DMS153 treated with DMSO at 0.1 percent for 48 hours (cell line): ENCODE data around the gene STK32B.
"Not testable (repeated sequence)": the region's sequence is repeated elsewhere in the genome, so short reads cannot be mapped to it uniquely, and the experiment has no call there.

ENCODE experiments used
- DNase-seq: peaks from one replicate; lab custom pipeline; 2025; ENCODE audit not compliant: unreplicated experiment; lab: John Stamatoyannopoulos, UW

STK32B gene

GRCh38 chr4:5203309-5203992 lies 152.2 kb downstream of the STK32B start:
- DNase-seq: no peak

- no peak for DNase-seq
Measured at GRCh38 chr4:5203993-5204310, 152.7 kb downstream of the STK32B start.

GRCh38 chr4:5204781-5205180 lies 153.5 kb downstream of the STK32B start:
- peak; percentile 34 for DNase-seq

GRCh38 chr4:5206016-5206790 lies 154.9 kb downstream of the STK32B start:
- DNase-seq: no peak

GRCh38 chr4:5209862-5210261 lies 158.6 kb downstream of the STK32B start:
- no peak for DNase-seq

GRCh38 chr4:5211282-5211839 lies 160.1 kb downstream of the STK32B start:
- DNase-seq: no peak

GRCh38 chr4:5212255-5213013 lies 161.2 kb downstream of the STK32B start:
- peak; percentile 21 for DNase-seq

GRCh38 chr4:5213087-5213595 lies 161.9 kb downstream of the STK32B start:
- DNase-seq: no peak

- DNase-seq: no peak
Measured at GRCh38 chr4:5215321-5215720, 164.0 kb downstream of the STK32B start.

GRCh38 chr4:5217421-5217820 lies 166.1 kb downstream of the STK32B start:
- DNase-seq: no peak

GRCh38 chr4:5218376-5219069 lies 167.2 kb downstream of the STK32B start:
- no peak for DNase-seq

- DNase-seq: no peak
Measured at GRCh38 chr4:5220028-5220427, 168.7 kb downstream of the STK32B start.

GRCh38 chr4:5222047-5222446 lies 170.8 kb downstream of the STK32B start:
- no peak for DNase-seq

- no peak for DNase-seq
Measured at GRCh38 chr4:5222951-5223350, 171.7 kb downstream of the STK32B start.

GRCh38 chr4:5224340-5224739 lies 173.1 kb downstream of the STK32B start:
- DNase-seq: no peak

- no peak for DNase-seq
Measured at GRCh38 chr4:5232549-5232948, 181.3 kb downstream of the STK32B start.

- no peak for DNase-seq
Measured at GRCh38 chr4:5237086-5237660, 185.9 kb downstream of the STK32B start.

- DNase-seq: no peak
Measured at GRCh38 chr4:5238173-5238572, 186.9 kb downstream of the STK32B start.

GRCh38 chr4:5247061-5247460 lies 195.8 kb downstream of the STK32B start:
- not testable (repeated sequence) for DNase-seq

GRCh38 chr4:5247735-5248134 lies 196.5 kb downstream of the STK32B start:
- DNase-seq: no peak
